HG03175 (cell line): ENCODE measurements around the gene CD83.

Experiments
- ATAC-seq: cut with Tn5 transposase; IDR thresholded peaks from one replicate; pipeline ENCODE4 v1.9.1; 2021; ENCODE audit warnings: mild to moderate bottlenecking, moderate library complexity; ENCODE audit not compliant: unreplicated experiment

CD83 gene

GRCh38 chr6:14091339-14091978, 26.1 kb upstream of the CD83 start:
- no peak for ATAC-seq

- no peak for ATAC-seq
Observed at GRCh38 chr6:14092316-14092715, 25.3 kb upstream of the CD83 start.

GRCh38 chr6:14092838-14093789, 24.5 kb upstream of the CD83 start:
- no peak for ATAC-seq

- no peak for ATAC-seq
Observed at GRCh38 chr6:14094721-14095120, 22.9 kb upstream of the CD83 start.

GRCh38 chr6:14095437-14095836, 22.1 kb upstream of the CD83 start:
- ATAC-seq, result peak; percentile 48

GRCh38 chr6:14100138-14100537, 17.4 kb upstream of the CD83 start:
- ATAC-seq, result no peak

GRCh38 chr6:14100966-14101365, 16.6 kb upstream of the CD83 start:
- no peak for ATAC-seq

GRCh38 chr6:14102383-14102782, 15.2 kb upstream of the CD83 start:
- ATAC-seq, result no peak

- no peak for ATAC-seq
Observed at GRCh38 chr6:14105547-14105946, 12.0 kb upstream of the CD83 start.

GRCh38 chr6:14107000-14107399, 10.6 kb upstream of the CD83 start:
- no peak for ATAC-seq

- no peak for ATAC-seq
Observed at GRCh38 chr6:14107711-14108494, 9.7 kb upstream of the CD83 start.

GRCh38 chr6:14108571-14109410, 8.8 kb upstream of the CD83 start:
- ATAC-seq, result peak; percentile 76

GRCh38 chr6:14109411-14109826, 8.2 kb upstream of the CD83 start:
- peak; percentile 17 for ATAC-seq

GRCh38 chr6:14110001-14110818, 7.4 kb upstream of the CD83 start:
- peak; percentile 46 for ATAC-seq

- no peak for ATAC-seq
Observed at GRCh38 chr6:14113976-14114375, 3.6 kb upstream of the CD83 start.

- no peak for ATAC-seq
Observed at GRCh38 chr6:14118091-14118439, 493 bp downstream of the CD83 start.

- ATAC-seq, result no peak
Observed at GRCh38 chr6:14118446-14118845, 874 bp downstream of the CD83 start.

GRCh38 chr6:14119784-14120183, 2.2 kb downstream of the CD83 start:
- no peak for ATAC-seq

GRCh38 chr6:14120546-14120945, 3.0 kb downstream of the CD83 start:
- ATAC-seq, result no peak

- peak; percentile 56 for ATAC-seq
Observed at GRCh38 chr6:14121936-14122344, 4.4 kb downstream of the CD83 start.
